Astrocyte of the hippocampus (primary cell): ENCODE measurements around the gene PTCHD4.

Experiments used
- DNase-seq: peaks from one replicate; pipeline ENCODE4 v3.0.0; 2011; ENCODE audit warnings: low read depth, low spot score

Gene PTCHD4

GRCh38 chr6:48099713-48100587, 11.0 kb downstream of the PTCHD4 start:
- DNase-seq, result no peak

- DNase-seq, result peak; percentile 33
These were observed 12.1 kb downstream of the PTCHD4 start for GRCh38 chr6:48098923-48099322.

GRCh38 chr6:48092550-48093217, 18.3 kb downstream of the PTCHD4 start:
- no peak for DNase-seq

- DNase-seq, result no peak
These were observed 20.5 kb downstream of the PTCHD4 start for GRCh38 chr6:48090546-48090945.

GRCh38 chr6:48087448-48087847, 23.5 kb downstream of the PTCHD4 start:
- no peak for DNase-seq

GRCh38 chr6:48086187-48086586, 24.8 kb downstream of the PTCHD4 start:
- DNase-seq, result no peak

GRCh38 chr6:48085131-48085741, 25.8 kb downstream of the PTCHD4 start:
- DNase-seq, result no peak

GRCh38 chr6:48084201-48084600, 26.8 kb downstream of the PTCHD4 start:
- DNase-seq, result no peak

- DNase-seq, result no peak
These were observed 30.6 kb downstream of the PTCHD4 start for GRCh38 chr6:48080227-48081009.

GRCh38 chr6:48078120-48078519, 32.9 kb downstream of the PTCHD4 start:
- DNase-seq, result no peak

GRCh38 chr6:48075181-48075580, 35.8 kb downstream of the PTCHD4 start:
- DNase-seq, result no peak

GRCh38 chr6:48073976-48074767, 36.8 kb downstream of the PTCHD4 start:
- DNase-seq, result peak; percentile 64

GRCh38 chr6:48071833-48072232, 39.2 kb downstream of the PTCHD4 start:
- DNase-seq, result no peak

GRCh38 chr6:48069280-48069679, 41.7 kb downstream of the PTCHD4 start:
- peak; percentile 26 for DNase-seq

GRCh38 chr6:48068278-48069251, 42.4 kb downstream of the PTCHD4 start:
- DNase-seq, result peak; percentile 39

- DNase-seq, result no peak
These were observed 43.1 kb downstream of the PTCHD4 start for GRCh38 chr6:48067886-48068277.

GRCh38 chr6:48067148-48067712, 43.8 kb downstream of the PTCHD4 start:
- DNase-seq, result no peak

- DNase-seq, result peak; percentile 77
These were observed 49.6 kb downstream of the PTCHD4 start for GRCh38 chr6:48061265-48061990.
